Measurements from ENCODE around the gene IL17RA. TPM values are rescaled to one million over a fixed set of nuclear protein-coding genes. Genes with fewer than 3 reads are reported as not detected.

The IL17RA gene
- total and polyA plus RNA-seq, 2 experiments from 2014 or later = 3.2 to 9.6 TPM

- Mint-ChIP-seq H3K9me3 (no peaks in the 10 kb centered on the region), H3K36me3 (ENCODE audit: low read depth) (peaks cover 7% of the 10 kb centered on the region), H3K4me3 (no peak overlapping the region), H3K27ac (no peak overlapping the region), H3K27me3 (ENCODE audit: insufficient read depth, low read depth, poor library complexity) (peaks cover 11% of the 10 kb centered on the region), H3K4me1 (peaks cover 9% of the 10 kb centered on the region; the same call in 2 of the 3 replicates)
- ATAC-seq = no peak
- DNase-seq (ENCODE audit: low spot score) = no peak
- no peak overlapping the region for H3K4me2 ChIP-seq
- H3K79me2 ChIP-seq (replicated peaks; ENCODE audit: insufficient read depth) = peaks cover 6% of the 10 kb centered on the region
- no peak overlapping the region for H2AFZ ChIP-seq
- H3K27ac ChIP-seq (ENCODE audit: low read depth) = no peak overlapping the region
- peaks cover 7% of the 10 kb centered on the region; the same call in 1 of the 2 replicates for H3K27me3 ChIP-seq (ENCODE audit: insufficient read depth)
- H3K4me3 ChIP-seq = no peak overlapping the region
- H3F3A ChIP-seq (replicated peaks; ENCODE audit: low read depth) = peaks cover 6% of the 10 kb centered on the region; the same call in 1 of the 2 replicates
- no peaks in the 10 kb centered on the region for H3K9me2 ChIP-seq (ENCODE audit: insufficient read depth)
- TF ChIP-seq JUNB (IDR thresholded peaks at IDR 0.05; ENCODE audit: unreplicated experiment) (no peak), CTCF (conservative IDR thresholded peaks at IDR 0.05; ENCODE audit: low read depth in 2 of 2) (no peak), ZNF331 (CRISPR knock-in tag; IDR thresholded peaks at IDR 0.05; ENCODE audit: low read depth) (no peak), EZH2phosphoT487 (IDR thresholded peaks at IDR 0.05; ENCODE audit: unreplicated experiment) (no peak), REST (IDR thresholded peaks at IDR 0.05; ENCODE audit: unreplicated experiment) (no peak), NANOG (IDR thresholded peaks at IDR 0.05; ENCODE audit: borderline replicate concordance) (no peak), ZNF114 (CRISPR knock-in tag; IDR thresholded peaks at IDR 0.05) (no peak), ETS1 (IDR thresholded peaks at IDR 0.05) (no peak), POLR2AphosphoS5 (IDR thresholded peaks at IDR 0.05; ENCODE audit: low read depth) (no peak), CREB1 (CRISPR knock-in tag; IDR thresholded peaks at IDR 0.05; ENCODE audit: low read depth) (no peak), EZH2 (IDR thresholded peaks at IDR 0.05; ENCODE audit: low read depth, unreplicated experiment) (no peak), STAT1 (IDR thresholded peaks at IDR 0.05; ENCODE audit: unreplicated experiment) (no peak)
- H3K4me1 ChIP-seq (ENCODE audit: insufficient read depth) = peaks cover 9% of the 10 kb centered on the region
- no peaks in the 10 kb centered on the region for H3K36me3 ChIP-seq (ENCODE audit: insufficient read depth)
- H4K20me1 ChIP-seq (replicated peaks; ENCODE audit: insufficient read depth) = peaks cover 6% of the 10 kb centered on the region
These were observed 77.9 kb downstream of the IL17RA start for GRCh38 chr22:17162731-17163130.
